Heart left ventricle (tissue), 16 donors: ENCODE results near the gene GRHPR. TPM values are rescaled to one million over a fixed set of nuclear protein-coding genes. Genes with fewer than 3 reads are reported as not detected.

Experiments
- ATAC-seq, 4 donors: fragments of 200-7000 bp; cut with Tn5 transposase; one replicate each; pipeline ENCODE4 v1.9.1; 2020 to 2022; ENCODE audit warnings: moderate library complexity in 4 of 4, mild to moderate bottlenecking in 3 of 4, moderate number of reproducible peaks in 1 of 4
- DNase-seq, 5 donors: peaks; one replicate each; pipeline ENCODE4 v3.0.0-alpha.2; 2020
- H3K27ac ChIP-seq, 12 donors: fragments of 200-600 bp; sonication (generic) in 4 of 12; one replicate each; pipeline versions ENCODE4 v1.5.0 to v1.8.0; 2016 to 2022; ENCODE audit warnings: mild to moderate bottlenecking in 2 of 12
- H3K27me3 ChIP-seq, 9 donors: fragments of 200-600 bp; sonication (generic) in 2 of 9; one replicate each; pipeline versions ENCODE4 v1.5.1 to v1.8.0; 2016 to 2022; ENCODE audit warnings: mild to moderate bottlenecking in 3 of 9
- H3K36me3 ChIP-seq, 9 donors: fragments of 200-600 bp; sonication (generic) in 2 of 9; one replicate each; pipeline versions ENCODE4 v1.5.0 to v1.8.0; 2018 to 2022; ENCODE audit warnings: mild to moderate bottlenecking in 2 of 9
- H3K4me1 ChIP-seq, 12 donors: fragments of 200-600 bp; sonication (generic) in 4 of 12; one replicate each; pipeline versions ENCODE4 v1.5.0 to v1.8.0; 2016 to 2022; ENCODE audit warnings: mild to moderate bottlenecking in 3 of 12
- H3K4me3 ChIP-seq, 12 donors: fragments of 200-600 bp; sonication (generic) in 4 of 12; one replicate each; pipeline versions ENCODE4 v1.5.0 to v1.8.0; 2017 to 2022; ENCODE audit warnings: mild to moderate bottlenecking in 9 of 12, moderate library complexity in 4 of 12
- H3K9me3 ChIP-seq, 12 donors: fragments of 200-600 bp; sonication (generic) in 4 of 12; one replicate each; pipeline versions ENCODE4 v1.5.0 to v1.8.0; 2016 to 2022; ENCODE audit warnings: mild to moderate bottlenecking in 1 of 12
- POLR2A ChIP-seq, 2 donors: fragments of 450-650 bp; IDR thresholded peaks; one replicate each; pipeline ENCODE4 v1.6.1; 2017; ENCODE audit warnings: antibody characterized with exemption in 2 of 2, mild to moderate bottlenecking in 2 of 2, moderate library complexity in 2 of 2
- WGBS, 4 donors: extraction: QIAGEN DNeasy Blood & Tissue Kit in 2 of 4; methylation state at CpG; one replicate each; pipeline versions ENCODE4 v1.1.5 to v1.1.7; 2013 to 2018; 5-methylcytosine and 5-hydroxymethylcytosine counted together
- intact Hi-C, 10 donors: fragments of 100-400 bp; cut with DNase I; formaldehyde crosslinking; loops; one replicate each; pipeline versions ENCODE4 v1.11.1 to v1.14.2; 2022
- polyA plus RNA-seq, 2 donors: library from polyadenylated mRNA; stranded (reverse); fragments of 200-250 nt; gene quantifications; one replicate each; pipeline ENCODE4 v1.2.3, GENCODE V29; 2013
- total RNA-seq, 9 donors: library from RNA; depleted of rRNA in 2 of 9; stranded (reverse); fragments of >200 nt in 2 of 9; fragmentation: NEBNext Ultra II Directional in 3 of 9; extraction: Animal tissue kit (Norgen Biotek cat#: 25700) in 3 of 9; gene quantifications; one replicate each; pipeline versions ENCODE4 v1.1.0 to v1.2.4, GENCODE V29; 2016 to 2023
- TF ChIP-seq, protein P1 (sequence below), 12 donors: fragments of 200-600 bp; sonication (generic) in 4 of 12; IDR thresholded peaks; one replicate each; pipeline versions ENCODE4 v1.5.0 to v1.8.0; 2018 to 2022; ENCODE audit warnings: antibody characterized with exemption in 12 of 12, mild to moderate bottlenecking in 5 of 12
- donor health status: ischemic (EF 13 %, LVEDD 7.1; RV severe dilation, severe dysfunction).
- donor health status: healthy with polysubstance abuse.
- donor health status: DM: no; HTN: yes; CAD: no.
- donor health status: DM: no; HTN: no; CAD: no.
- donor health status: ischemic (EF 25% LVEDD 6.9; RV normal size, moderate dysfunction).
- donor health status: ischemic (EF 25% LVEDD 5.7; RV mildly dilated, moderate dysfunction).
- donor health status: healthy.
- donor health status: DM: yes; HTN: yes; CAD: no.
- donor health status: ischemic (EF 35%, LVEDD 5.7; RV mildly dilated, moderate dysfunction).
- donor health status: nonischemic (EF 11% LVEDD 7.7; RV severe dilation, severe dysfunction).
- donor health status: DM: yes; HTN: yes; CAD: no.
- donor health status: PGD.
- donor health status: ischemic (EF 29% LVEDD 5.4; RV normal size, mild dysfunction).
- donor health status: nonischemic (EF 23%, LVEDD 6.1; RV moderate dilation, normal function).

GRHPR gene
- total and polyA plus RNA-seq, 11 donors, result 91.0 to 209 (median 111) TPM

DNA sequence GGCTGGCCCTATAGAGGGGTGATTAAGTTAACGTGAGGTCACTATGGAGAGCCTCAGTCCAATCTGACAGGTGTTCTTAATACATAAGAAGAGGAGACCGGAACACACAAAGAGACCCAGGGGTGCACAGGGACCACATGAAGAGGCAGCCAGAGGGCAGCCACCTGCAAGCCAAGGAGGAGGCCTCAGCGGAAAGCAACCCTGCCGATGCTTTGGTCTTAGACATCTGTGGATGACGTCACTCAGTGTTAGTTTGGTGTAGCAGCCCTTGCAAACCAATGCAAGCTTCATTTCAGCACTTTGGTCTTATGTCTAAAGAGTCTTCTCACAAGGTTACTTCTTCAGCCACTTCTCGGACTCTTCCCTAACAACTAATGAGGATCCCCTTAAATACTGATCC lies 47.6 kb upstream of the GRHPR start:
- Histone ChIP-seq H3K4me3 (no peak overlapping the region), H3K27me3 (peaks cover 0 to 4% (median 0%) of the 10 kb centered on the region in 9 donors), H3K36me3 (no peaks in the 10 kb centered on the region), H3K4me1 (peaks cover 0 to 6% (median 0%) of the 10 kb centered on the region in 12 donors), H3K9me3 (no peaks in the 10 kb centered on the region), H3K27ac (no peak overlapping the region)
- intact Hi-C loops, result no loop called here
- 79 to 93% (median 85%) methylated on average over 4 to 6 of the region's 6 CpGs for WGBS, 4 donors
- ATAC-seq (no peak), DNase-seq (no peak)
- TF ChIP-seq, protein P1, sequence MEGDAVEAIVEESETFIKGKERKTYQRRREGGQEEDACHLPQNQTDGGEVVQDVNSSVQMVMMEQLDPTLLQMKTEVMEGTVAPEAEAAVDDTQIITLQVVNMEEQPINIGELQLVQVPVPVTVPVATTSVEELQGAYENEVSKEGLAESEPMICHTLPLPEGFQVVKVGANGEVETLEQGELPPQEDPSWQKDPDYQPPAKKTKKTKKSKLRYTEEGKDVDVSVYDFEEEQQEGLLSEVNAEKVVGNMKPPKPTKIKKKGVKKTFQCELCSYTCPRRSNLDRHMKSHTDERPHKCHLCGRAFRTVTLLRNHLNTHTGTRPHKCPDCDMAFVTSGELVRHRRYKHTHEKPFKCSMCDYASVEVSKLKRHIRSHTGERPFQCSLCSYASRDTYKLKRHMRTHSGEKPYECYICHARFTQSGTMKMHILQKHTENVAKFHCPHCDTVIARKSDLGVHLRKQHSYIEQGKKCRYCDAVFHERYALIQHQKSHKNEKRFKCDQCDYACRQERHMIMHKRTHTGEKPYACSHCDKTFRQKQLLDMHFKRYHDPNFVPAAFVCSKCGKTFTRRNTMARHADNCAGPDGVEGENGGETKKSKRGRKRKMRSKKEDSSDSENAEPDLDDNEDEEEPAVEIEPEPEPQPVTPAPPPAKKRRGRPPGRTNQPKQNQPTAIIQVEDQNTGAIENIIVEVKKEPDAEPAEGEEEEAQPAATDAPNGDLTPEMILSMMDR (IDR thresholded peaks at IDR 0.05), result no peak
- no peak for TF ChIP-seq POLR2A (IDR thresholded peaks at IDR 0.05)

DNA sequence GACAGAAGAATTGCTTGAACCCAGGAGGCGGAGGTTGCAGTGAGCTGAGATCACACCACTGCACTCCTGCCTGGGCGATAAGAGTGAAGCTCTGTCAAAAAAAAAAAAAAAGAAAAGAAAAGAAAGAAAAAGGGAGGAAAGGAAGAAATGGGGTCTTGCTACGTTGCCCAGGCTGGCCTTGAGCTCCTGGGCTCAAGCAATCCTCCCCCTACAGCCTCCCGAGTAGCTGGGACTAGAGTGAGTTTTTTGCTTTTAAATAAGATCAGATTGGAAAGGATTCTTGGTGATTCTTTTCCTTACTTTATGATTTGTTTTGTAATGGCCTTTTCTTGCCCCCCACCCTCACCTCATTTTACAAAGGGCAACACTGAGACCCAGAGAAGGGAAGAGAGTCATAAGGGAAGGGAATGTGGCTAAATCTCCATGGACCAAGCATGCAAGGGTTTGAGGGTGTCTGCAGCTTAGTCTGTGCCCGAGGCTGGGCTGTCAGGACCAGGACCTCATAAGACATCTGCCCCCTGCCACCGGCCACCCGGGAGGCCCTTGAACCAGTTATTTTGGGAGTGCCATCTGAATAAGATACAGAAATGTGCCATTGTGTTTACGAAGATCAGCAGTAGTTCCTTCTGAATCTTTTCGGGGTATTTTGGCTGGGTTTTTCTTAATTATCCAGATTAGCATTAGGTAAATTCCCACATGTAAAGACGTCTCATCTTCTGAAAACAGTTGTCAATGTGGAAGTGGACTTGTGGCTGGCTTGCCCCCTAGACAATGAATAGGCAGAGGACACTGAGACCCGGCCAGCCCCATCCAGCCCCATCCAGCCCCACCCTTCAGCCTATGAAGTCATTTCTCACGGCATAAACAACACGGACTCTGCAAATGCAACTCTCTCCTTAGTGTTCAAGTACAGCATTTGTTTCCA lies 44.5 kb upstream of the GRHPR start:
- H3K36me3 ChIP-seq, result no peaks in the 10 kb centered on the region
- H3K4me1 ChIP-seq, result no peaks in the 10 kb centered on the region
- TF ChIP-seq, protein P1 (IDR thresholded peaks at IDR 0.05), result no peak
- TF ChIP-seq POLR2A (IDR thresholded peaks at IDR 0.05), result no peak
- no peak overlapping the region for H3K4me3 ChIP-seq
- DNase-seq (no peak), ATAC-seq (no peak)
- intact Hi-C loops, result no loop called here
- WGBS, 4 donors, result 75 to 82% (median 80%) methylated on average over 13 of the region's 13 CpGs
- no peak overlapping the region for H3K27ac ChIP-seq
- peaks cover 0 to 4% (median 0%) of the 10 kb centered on the region in 9 donors for H3K27me3 ChIP-seq
- no peaks in the 10 kb centered on the region for H3K9me3 ChIP-seq

DNA sequence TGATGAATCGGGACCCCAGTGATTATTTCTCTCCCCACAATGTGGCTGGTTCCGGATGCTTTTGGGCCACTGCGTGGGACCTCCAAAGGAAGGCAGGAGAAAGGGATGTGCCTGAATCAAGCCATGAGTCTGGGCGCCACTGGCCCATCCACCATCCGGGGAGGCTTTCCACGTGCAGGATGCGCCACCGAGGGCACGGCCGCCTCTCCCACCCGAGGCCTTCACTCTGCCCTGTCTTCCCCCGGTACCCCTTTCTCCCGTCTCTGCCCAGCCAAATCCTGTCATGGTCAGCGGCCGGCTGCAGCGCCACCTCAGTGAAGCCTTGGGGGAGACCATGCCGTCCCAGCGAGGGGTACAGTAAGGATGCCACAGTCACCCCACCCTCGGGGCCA lies 43.9 kb upstream of the GRHPR start:
- WGBS, 4 donors, result 88 to 90% (median 89%) methylated on average over 19 of the region's 19 CpGs
- intact Hi-C loops, result no loop called here
- H3K9me3 ChIP-seq, result no peaks in the 10 kb centered on the region
- peaks cover 0 to 4% (median 0%) of the 10 kb centered on the region in 9 donors for H3K27me3 ChIP-seq
- DNase-seq (no peak), ATAC-seq (no peak)
- H3K36me3 ChIP-seq, result no peaks in the 10 kb centered on the region
- TF ChIP-seq, protein P1 (IDR thresholded peaks at IDR 0.05), result no peak
- no peak for TF ChIP-seq POLR2A (IDR thresholded peaks at IDR 0.05)
- H3K27ac ChIP-seq, result no peak overlapping the region
- H3K4me3 ChIP-seq, result no peak overlapping the region
- no peaks in the 10 kb centered on the region for H3K4me1 ChIP-seq

DNA sequence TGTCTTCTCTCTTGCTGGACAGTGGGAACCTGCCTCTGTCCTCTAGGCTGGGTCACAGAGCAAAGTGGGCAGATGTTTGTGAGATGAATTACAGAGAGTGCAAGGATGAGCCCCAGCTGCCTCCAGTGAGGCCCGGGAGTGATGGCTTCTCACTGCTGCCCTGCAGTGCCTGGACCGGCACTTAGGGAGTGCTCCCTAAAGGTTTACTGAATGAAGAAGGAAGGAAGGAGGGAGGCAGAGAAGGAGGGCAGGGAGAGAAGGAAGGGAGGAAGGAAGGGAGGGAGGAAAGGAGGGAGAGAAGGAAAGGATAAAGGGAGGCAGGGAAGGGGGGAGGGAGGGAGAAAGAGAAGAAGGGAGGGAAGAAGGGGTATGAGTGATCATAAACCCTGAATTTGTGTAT lies 42.7 kb upstream of the GRHPR start:
- Histone ChIP-seq H3K4me3 (no peak overlapping the region), H3K27me3 (peaks cover 0 to 3% (median 0%) of the 10 kb centered on the region in 9 donors), H3K9me3 (no peaks in the 10 kb centered on the region), H3K36me3 (no peaks in the 10 kb centered on the region), H3K27ac (no peak overlapping the region), H3K4me1 (no peaks in the 10 kb centered on the region)
- no peak for ATAC-seq
- no peak for DNase-seq
- intact Hi-C loops, result no loop called here
- TF ChIP-seq POLR2A (IDR thresholded peaks at IDR 0.05), result no peak
- TF ChIP-seq, protein P1 (IDR thresholded peaks at IDR 0.05), result no peak
- WGBS, 4 donors, result 53 to 80% (median 66%) methylated on average over 2 of the region's 2 CpGs
